NCI-H2227 (cell line): ENCODE data around the gene ZNF827.

Experiments
- DNase-seq: peaks from one replicate; lab custom pipeline; 2025; ENCODE audit not compliant: unreplicated experiment; lab: John Stamatoyannopoulos, UW

ZNF827 gene

DNA sequence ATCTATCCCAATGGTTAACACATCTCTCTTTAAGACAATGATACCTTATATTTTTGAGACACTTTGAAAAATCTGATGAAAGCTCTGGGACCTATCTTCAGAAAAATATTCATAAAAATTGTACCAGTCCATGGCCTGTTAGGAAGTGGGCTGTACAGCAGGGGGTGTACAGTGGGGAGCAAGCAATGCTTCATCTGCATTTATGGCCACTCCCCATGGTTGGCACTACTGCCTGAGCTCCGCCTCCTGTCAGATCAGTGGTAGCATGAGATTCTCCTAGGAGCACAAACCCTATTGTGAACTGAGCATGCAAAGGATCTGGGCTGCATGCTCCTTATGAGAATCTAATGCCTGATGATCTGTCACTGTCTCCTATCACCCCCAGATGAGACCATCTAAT is 216.1 kb downstream of the ZNF827 start:
- no peak for DNase-seq

DNA sequence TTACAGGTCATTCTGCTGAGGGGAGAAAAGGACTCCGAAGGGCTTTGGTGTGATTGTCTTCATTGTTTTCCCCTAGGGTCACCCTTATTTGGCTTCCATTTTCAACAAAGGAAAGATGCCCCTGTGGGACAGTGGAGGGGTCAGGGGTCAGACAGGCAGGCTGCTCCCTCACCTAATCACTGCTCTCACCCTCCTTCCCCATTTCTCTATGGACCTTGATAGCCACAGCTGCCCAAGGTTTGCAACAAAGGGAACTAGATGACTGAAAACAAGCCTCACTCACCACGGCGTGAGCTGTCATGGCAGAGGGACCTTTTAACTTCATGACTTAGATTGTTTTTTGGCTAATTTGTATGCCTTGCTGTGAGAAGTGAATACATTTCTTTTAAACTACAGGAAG is 218.0 kb downstream of the ZNF827 start:
- DNase-seq = no peak

DNA sequence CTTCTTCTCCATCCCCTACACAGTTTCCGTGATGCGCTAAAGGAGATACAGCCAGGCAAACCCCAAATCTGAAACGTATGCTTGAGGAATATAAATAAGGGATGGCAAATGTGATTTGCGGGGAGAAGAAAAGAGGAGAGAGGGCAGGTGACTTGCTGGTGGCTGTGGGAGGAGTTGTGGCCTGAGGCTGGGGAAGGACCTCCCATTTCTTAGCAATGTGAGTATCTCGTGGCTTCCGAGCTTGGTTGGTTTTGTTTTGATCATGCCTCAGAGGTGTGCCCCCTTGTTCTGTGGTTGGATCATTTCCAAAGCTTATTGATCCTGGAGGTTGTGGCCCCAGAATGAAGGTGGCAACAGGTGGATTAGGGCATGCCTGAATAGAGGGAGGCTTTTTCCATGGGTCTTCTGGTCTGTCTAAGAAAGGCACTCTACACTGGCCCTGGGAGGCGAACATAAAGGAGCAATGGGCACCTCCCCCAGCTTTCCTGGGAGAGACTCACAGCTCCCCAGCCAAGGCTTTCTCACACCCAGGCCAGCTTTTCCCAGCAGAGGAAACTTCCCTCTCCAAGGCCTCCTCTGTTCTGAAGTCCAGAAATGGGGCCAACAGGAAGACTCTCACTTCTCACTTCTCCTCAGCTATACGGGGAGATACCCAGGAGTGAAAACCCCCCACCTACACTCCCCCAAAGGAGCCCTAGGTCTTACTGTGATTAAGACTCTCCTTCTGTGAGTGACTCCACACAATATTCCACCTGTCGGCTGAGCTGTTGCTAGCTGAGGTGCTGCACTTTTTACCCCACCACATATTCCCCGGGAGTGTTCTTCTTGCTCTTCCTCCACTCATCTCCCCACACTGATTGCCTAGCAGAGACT is 218.6 kb downstream of the ZNF827 start:
- DNase-seq = no peak

DNA sequence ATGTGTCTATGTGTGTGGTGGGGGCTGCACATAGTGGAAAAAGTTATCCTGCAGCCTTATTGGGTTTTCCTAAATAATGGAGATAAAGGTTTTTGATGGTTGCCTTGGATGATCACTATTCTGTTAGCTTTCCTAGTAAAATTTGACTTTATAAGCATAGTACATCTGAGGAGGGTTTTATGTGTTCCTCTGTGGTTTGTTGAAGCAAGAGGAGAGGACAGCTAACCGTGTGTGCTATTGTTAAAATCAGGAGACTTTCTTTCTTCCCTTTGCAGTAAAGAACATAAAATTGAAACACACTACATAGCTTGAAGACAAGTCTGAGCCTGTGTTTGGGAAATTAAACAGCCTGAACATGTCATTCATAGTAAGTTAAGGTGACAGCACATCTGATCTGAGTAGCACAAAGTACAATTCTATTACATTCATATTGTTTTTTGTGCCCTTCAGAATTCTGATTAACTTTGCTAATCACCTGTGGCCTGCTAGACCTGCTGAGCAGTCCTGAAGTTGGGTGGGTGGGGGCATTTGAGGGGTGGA is 221.9 kb downstream of the ZNF827 start:
- DNase-seq = no peak

DNA sequence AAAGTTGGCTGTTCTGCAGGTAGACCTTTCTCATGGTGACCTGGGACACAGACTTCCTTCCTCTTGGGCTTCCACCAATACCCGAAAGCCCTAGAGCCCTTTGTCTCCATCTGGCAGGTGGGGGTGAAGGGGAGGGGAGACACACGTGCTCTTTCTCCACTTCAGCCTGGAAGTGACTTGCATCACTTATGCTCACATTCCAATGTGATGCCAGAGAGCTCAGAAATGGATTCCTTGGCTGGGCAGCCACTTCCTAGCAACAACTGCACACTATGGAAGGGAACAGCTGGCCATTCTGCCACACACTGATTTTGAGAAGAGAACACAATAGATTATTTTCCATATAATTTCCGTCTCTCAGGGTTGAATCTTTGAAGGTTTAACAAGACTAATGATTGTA is 222.4 kb downstream of the ZNF827 start:
- DNase-seq = no peak

DNA sequence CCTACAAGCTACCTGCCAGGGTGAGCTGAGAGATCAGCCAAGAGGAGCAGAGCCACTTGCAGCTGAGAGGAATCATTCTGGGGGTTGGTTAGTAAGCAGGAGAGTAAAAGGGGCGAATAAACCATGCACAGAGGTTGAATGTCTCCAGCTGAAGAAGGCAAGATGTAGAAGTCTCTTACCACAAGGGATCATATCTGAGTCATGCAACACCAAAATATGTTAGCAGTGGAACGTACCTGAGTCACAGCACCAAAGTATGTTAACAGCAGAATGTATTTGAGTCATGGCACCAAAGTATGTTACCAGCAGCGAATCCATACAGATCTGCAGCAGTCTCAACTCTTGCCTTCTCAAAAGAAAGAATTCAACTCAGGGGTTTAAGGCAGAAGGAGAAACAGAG is 228.8 kb downstream of the ZNF827 start:
- DNase-seq = no peak

DNA sequence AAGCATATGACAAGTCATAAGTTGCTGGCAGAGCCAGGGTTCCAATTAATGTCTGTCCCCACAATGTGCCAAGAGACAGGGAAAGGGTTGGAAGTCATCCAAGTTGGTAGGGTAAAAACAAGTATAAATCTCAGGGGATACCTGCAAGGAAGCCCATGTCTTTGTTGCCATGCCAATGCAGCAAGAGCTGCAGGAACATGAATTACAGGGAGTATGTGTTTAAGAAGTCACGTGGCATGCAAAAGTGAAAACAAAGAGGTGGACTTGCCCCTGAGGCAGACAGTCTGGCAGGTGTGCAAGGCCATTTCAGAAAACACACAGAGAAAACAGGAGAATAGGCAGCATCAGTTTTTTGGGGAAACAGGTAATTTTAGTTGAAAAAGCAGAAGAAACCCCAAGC is 229.3 kb downstream of the ZNF827 start:
- DNase-seq = no peak
